Measurements from ENCODE around the gene GBE1. TPM values are rescaled to one million over a fixed set of nuclear protein-coding genes. Genes with fewer than 3 reads are reported as not detected.

GBE1 gene
- total RNA-seq, 1 donor from 2014 or later, result 25.0 TPM

GRCh38 chr3:81744366-81744765, 17.1 kb downstream of the GBE1 start:
- H3K27ac ChIP-seq, result peak overlapping the region; percentile 88
- H3K9me3 ChIP-seq, result no peaks in the 10 kb centered on the region
- TF ChIP-seq, protein P1, sequence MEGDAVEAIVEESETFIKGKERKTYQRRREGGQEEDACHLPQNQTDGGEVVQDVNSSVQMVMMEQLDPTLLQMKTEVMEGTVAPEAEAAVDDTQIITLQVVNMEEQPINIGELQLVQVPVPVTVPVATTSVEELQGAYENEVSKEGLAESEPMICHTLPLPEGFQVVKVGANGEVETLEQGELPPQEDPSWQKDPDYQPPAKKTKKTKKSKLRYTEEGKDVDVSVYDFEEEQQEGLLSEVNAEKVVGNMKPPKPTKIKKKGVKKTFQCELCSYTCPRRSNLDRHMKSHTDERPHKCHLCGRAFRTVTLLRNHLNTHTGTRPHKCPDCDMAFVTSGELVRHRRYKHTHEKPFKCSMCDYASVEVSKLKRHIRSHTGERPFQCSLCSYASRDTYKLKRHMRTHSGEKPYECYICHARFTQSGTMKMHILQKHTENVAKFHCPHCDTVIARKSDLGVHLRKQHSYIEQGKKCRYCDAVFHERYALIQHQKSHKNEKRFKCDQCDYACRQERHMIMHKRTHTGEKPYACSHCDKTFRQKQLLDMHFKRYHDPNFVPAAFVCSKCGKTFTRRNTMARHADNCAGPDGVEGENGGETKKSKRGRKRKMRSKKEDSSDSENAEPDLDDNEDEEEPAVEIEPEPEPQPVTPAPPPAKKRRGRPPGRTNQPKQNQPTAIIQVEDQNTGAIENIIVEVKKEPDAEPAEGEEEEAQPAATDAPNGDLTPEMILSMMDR (IDR thresholded peaks at IDR 0.05), result no peak
- TF ChIP-seq POLR2AphosphoS5 (IDR thresholded peaks at IDR 0.05; ENCODE audit: insufficient read depth in 1 of 2, low read depth in 1 of 2) (peak in 1 of 2 donors; percentile 84), POLR2A (IDR thresholded peaks at IDR 0.05) (no peak)
- intact Hi-C loops (cut with DNase I), result no loop called here
- no peak overlapping the region for H3K4me3 ChIP-seq
- no peaks in the 10 kb centered on the region for H3K36me3 ChIP-seq
- no peak for DNase-seq (ENCODE audit: extremely low spot score in 2 of 2)
- H3K4me1 ChIP-seq, result peaks cover 35% of the 10 kb centered on the region
- no peaks in the 10 kb centered on the region for H3K27me3 ChIP-seq

GRCh38 chr3:81743096-81744025, 18.1 kb downstream of the GBE1 start:
- intact Hi-C loops (cut with DNase I), result no loop called here

DNA sequence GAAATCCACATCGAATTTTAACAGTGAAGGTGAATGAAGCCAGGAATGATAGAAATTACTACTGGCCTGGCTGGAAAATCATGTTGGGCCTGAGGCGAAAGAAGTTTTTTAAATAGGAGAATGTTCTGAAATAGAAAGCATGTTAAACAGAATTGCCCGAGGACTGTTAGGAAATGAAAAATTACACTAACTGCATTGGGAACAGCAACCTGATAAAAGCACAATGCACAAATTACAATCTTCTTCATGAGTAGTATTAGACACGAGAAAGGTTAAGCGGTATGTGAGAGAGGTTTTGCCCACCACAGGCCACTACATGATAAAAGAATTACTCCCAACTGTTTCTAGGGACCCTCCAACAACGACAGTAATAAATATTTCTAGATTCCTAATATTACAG, 18.9 kb downstream of the GBE1 start:
- intact Hi-C loops (cut with DNase I), result no loop called here
- Histone ChIP-seq H3K4me1 (peaks cover 35% of the 10 kb centered on the region), H3K36me3 (no peaks in the 10 kb centered on the region), H3K27me3 (no peaks in the 10 kb centered on the region), H3K27ac (peak overlapping the region; percentile 88), H3K9me3 (no peaks in the 10 kb centered on the region), H3K4me3 (no peak overlapping the region)
- TF ChIP-seq POLR2AphosphoS5 (IDR thresholded peaks at IDR 0.05; ENCODE audit: insufficient read depth in 1 of 2, low read depth in 1 of 2), result no peak
- TF ChIP-seq, protein P1 (IDR thresholded peaks at IDR 0.05), result no peak
- DNase-seq (ENCODE audit: extremely low spot score in 2 of 2), result no peak

More at GRCh38 chr3:81743096-81744025, 18.1 kb downstream of the GBE1 start:
- H3K36me3 ChIP-seq, result no peaks in the 10 kb centered on the region
- H3K27me3 ChIP-seq, result no peaks in the 10 kb centered on the region
- no peak for DNase-seq (ENCODE audit: extremely low spot score in 2 of 2)
- TF ChIP-seq POLR2AphosphoS5 (IDR thresholded peaks at IDR 0.05; ENCODE audit: insufficient read depth in 1 of 2, low read depth in 1 of 2) (peak; percentile 15 to 40), POLR2A (IDR thresholded peaks at IDR 0.05) (no peak)
- TF ChIP-seq, protein P1 (IDR thresholded peaks at IDR 0.05), result no peak
- no peaks in the 10 kb centered on the region for H3K9me3 ChIP-seq
- peaks cover 35% of the 10 kb centered on the region for H3K4me1 ChIP-seq
- H3K4me3 ChIP-seq, result no peak overlapping the region
- H3K27ac ChIP-seq, result peak overlapping the region; percentile 88

DNA sequence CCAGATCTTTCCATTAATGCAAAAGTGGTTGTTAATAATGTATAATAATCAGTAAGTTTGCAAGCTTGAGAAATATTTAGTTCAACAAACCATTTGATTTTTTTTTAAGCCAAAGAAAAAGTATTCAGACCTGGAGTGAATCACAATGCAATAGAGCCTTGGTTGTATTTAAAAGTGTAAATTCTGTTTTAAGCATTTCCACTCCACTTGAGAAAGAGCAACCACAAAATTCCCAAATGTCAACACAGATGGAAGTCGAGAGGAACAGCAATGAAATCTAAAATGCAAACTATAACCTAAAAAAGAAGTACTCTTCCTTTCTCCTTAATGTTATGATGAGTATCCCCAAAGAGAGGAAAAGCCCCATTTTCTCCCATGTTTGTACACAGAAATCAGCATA, 20.2 kb downstream of the GBE1 start:
- no peaks in the 10 kb centered on the region for H3K27me3 ChIP-seq
- H3K27ac ChIP-seq, result peak overlapping the region; percentile 88
- H3K4me3 ChIP-seq, result no peak overlapping the region
- H3K36me3 ChIP-seq, result no peaks in the 10 kb centered on the region
- peaks cover 35% of the 10 kb centered on the region for H3K4me1 ChIP-seq
- no peak for TF ChIP-seq POLR2AphosphoS5 (IDR thresholded peaks at IDR 0.05; ENCODE audit: insufficient read depth in 1 of 2, low read depth in 1 of 2)
- no peak for TF ChIP-seq POLR2A (IDR thresholded peaks at IDR 0.05)
- TF ChIP-seq, protein P1 (IDR thresholded peaks at IDR 0.05), result no peak
- no peak for DNase-seq (ENCODE audit: extremely low spot score in 2 of 2)
- H3K9me3 ChIP-seq, result no peaks in the 10 kb centered on the region
- intact Hi-C loops (cut with DNase I), result no loop called here

DNA sequence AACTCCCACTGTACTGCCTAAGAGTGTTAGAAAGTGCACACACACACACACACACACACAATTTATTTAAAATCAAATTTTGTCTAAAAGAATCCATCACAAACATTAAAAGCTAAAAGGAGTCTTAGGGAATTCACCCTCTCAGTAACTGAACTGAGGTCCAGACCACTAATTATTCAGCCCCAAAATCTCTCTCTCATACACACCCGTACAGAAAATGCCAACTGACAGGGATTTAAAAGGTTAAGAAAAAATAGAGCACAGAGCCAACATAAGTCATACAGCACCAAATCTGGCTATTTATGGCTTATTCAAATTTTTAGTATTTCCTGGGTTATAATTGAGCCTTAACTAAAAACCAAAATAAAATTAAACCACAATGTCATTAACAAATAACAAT, 20.7 kb downstream of the GBE1 start:
- Histone ChIP-seq H3K36me3 (no peaks in the 10 kb centered on the region), H3K27ac (no peak overlapping the region), H3K27me3 (no peaks in the 10 kb centered on the region), H3K9me3 (no peaks in the 10 kb centered on the region), H3K4me3 (no peak overlapping the region), H3K4me1 (peaks cover 35% of the 10 kb centered on the region)
- intact Hi-C loops (cut with DNase I), result no loop called here
- DNase-seq (ENCODE audit: extremely low spot score in 2 of 2), result no peak
- TF ChIP-seq POLR2A (IDR thresholded peaks at IDR 0.05) (no peak), POLR2AphosphoS5 (IDR thresholded peaks at IDR 0.05; ENCODE audit: insufficient read depth in 1 of 2, low read depth in 1 of 2) (no peak)
- TF ChIP-seq, protein P1 (IDR thresholded peaks at IDR 0.05), result no peak

Data from vagina (tissue), 2 donors.